Endothelial cell (in vitro differentiated cells): ENCODE measurements around the gene KLF15. TPM values are rescaled to one million over a fixed set of nuclear protein-coding genes. Genes with fewer than 3 reads are reported as not detected.
A peak's percentile ranks its signal among the peaks of the same experiment; 100 is the strongest.

Source experiments
- DNase-seq: peaks from one replicate; pipeline ENCODE4 v3.0.0; 2021; ENCODE audit warnings: low spot score
- H3K27ac Mint-ChIP-seq: one replicate; pipeline ENCODE4 v1.8.0; 2021; ENCODE audit warnings: mixed read lengths, inconsistent platforms; ENCODE audit not compliant: unreplicated experiment
- H3K27me3 Mint-ChIP-seq: one replicate; pipeline ENCODE4 v1.8.0; 2021; ENCODE audit warnings: mild to moderate bottlenecking, moderate library complexity, mixed read lengths, inconsistent platforms; ENCODE audit not compliant: unreplicated experiment
- H3K36me3 Mint-ChIP-seq: one replicate; pipeline ENCODE4 v1.8.0; 2021; ENCODE audit warnings: mild to moderate bottlenecking, low read depth, mixed read lengths, inconsistent platforms; ENCODE audit not compliant: unreplicated experiment
- H3K4me1 Mint-ChIP-seq: one replicate; pipeline ENCODE4 v1.8.0; 2021; ENCODE audit warnings: mild to moderate bottlenecking, mixed read lengths, inconsistent platforms; ENCODE audit not compliant: unreplicated experiment
- H3K4me3 Mint-ChIP-seq: one replicate; pipeline ENCODE4 v1.8.0; 2021; ENCODE audit warnings: mild to moderate bottlenecking, mixed read lengths, inconsistent platforms; ENCODE audit not compliant: unreplicated experiment
- H3K9me3 Mint-ChIP-seq: one replicate; pipeline ENCODE4 v1.8.0; 2021; ENCODE audit warnings: mixed read lengths, inconsistent platforms; ENCODE audit not compliant: unreplicated experiment
- total RNA-seq: library from RNA; stranded (reverse); fragmentation: NEBNext Ultra II Directional; extraction: Animal tissue kit (Norgen Biotek cat#: 25700); gene quantifications from one replicate; pipeline ENCODE4 v1.2.1, GENCODE V29; 2021; ENCODE audit not compliant: unreplicated experiment
- TF ChIP-seq, protein P1 (sequence below): fragments of 200-600 bp; sonication (generic); IDR thresholded peaks from one replicate; pipeline ENCODE4 v1.5.0; 2021; ENCODE audit warnings: antibody characterized with exemption; ENCODE audit not compliant: unreplicated experiment

KLF15 gene
- total RNA-seq, 1 donor from 2014 or later, result 0.67 TPM

DNA sequence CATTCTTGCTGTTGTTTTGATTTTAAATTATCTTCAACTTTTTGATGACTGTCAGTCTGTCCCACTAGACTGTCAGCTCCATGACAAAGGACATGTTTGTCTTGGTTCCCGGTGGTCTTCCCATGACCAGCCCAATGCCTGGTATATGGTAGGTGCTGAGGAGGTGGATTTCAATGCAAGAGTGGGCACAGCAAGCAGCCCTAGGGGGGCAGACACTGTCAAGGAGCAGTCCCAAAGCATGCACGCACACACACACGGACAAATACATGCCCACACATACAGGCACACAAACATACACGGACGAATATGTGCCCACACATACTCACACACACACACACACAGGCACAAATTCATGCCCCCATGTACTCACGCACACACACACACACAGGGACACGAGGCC, 12.0 kb downstream of the KLF15 start:
- DNase-seq, result no peak
- Mint-ChIP-seq H3K36me3 (no peaks in the 10 kb centered on the region), H3K4me3 (no peak overlapping the region), H3K27me3 (peaks cover 7% of the 10 kb centered on the region), H3K4me1 (no peaks in the 10 kb centered on the region), H3K27ac (peak overlapping the region; percentile 3), H3K9me3 (no peaks in the 10 kb centered on the region)
- TF ChIP-seq, protein P1, sequence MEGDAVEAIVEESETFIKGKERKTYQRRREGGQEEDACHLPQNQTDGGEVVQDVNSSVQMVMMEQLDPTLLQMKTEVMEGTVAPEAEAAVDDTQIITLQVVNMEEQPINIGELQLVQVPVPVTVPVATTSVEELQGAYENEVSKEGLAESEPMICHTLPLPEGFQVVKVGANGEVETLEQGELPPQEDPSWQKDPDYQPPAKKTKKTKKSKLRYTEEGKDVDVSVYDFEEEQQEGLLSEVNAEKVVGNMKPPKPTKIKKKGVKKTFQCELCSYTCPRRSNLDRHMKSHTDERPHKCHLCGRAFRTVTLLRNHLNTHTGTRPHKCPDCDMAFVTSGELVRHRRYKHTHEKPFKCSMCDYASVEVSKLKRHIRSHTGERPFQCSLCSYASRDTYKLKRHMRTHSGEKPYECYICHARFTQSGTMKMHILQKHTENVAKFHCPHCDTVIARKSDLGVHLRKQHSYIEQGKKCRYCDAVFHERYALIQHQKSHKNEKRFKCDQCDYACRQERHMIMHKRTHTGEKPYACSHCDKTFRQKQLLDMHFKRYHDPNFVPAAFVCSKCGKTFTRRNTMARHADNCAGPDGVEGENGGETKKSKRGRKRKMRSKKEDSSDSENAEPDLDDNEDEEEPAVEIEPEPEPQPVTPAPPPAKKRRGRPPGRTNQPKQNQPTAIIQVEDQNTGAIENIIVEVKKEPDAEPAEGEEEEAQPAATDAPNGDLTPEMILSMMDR, result no peak

DNA sequence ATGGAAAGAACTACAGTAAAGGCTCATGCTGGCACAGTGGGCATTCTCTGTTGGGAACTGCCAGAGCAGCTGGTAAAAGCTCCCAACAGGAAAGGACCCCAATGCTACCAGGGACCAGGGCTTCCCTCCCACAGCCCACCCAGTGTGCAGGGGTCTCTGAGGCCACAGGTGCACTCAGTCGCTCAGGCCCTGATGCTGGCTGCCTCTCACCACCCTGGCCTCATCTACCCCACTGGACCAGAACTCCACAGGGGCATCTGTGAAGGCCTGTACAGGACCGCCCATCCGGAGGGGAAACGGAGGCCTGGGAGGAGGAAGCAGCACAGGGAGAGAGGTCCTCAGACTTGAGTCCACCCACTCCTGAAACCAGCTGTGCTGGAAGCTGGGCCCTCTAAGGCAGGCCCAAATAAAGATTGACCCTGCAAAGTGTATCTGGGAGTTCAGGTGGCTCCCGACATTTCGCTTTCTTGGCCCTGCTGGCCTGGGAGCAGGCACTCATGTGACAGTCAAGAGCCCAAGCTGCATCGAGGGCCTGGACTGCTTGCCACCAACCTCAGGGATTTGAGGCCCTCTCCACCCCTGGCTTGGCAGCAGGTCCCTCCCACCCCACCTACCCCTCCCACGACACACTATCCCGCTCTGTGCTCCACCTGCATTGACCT, 12.7 kb downstream of the KLF15 start:
- DNase-seq, result no peak
- H3K27me3 Mint-ChIP-seq, result peaks cover 8% of the 10 kb centered on the region
- H3K4me3 Mint-ChIP-seq, result no peak overlapping the region
- no peak overlapping the region for H3K27ac Mint-ChIP-seq
- H3K9me3 Mint-ChIP-seq, result no peaks in the 10 kb centered on the region
- H3K4me1 Mint-ChIP-seq, result no peaks in the 10 kb centered on the region
- TF ChIP-seq, protein P1, result no peak
- H3K36me3 Mint-ChIP-seq, result no peaks in the 10 kb centered on the region

DNA sequence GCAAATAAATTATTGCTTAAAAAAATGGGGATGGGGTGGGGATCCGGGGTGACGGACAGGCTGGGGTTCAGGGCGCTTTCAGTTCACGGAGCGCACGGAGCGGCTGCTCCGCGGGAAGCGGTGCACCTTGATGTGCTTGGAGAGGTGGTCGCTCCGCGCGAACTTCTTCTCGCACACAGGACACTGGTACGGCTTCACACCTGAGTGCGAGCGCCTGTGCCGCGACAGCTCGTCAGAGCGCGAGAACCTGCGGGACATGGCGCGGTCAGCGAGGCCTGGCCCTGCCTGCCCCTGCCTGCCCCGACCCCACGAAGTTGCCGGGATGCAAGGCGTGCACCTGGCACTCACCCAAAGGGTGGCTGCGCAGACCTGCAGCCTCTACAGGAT, 13.6 kb downstream of the KLF15 start:
- DNase-seq, result no peak
- Mint-ChIP-seq H3K4me1 (no peaks in the 10 kb centered on the region), H3K27me3 (peaks cover 8% of the 10 kb centered on the region), H3K9me3 (no peaks in the 10 kb centered on the region), H3K4me3 (no peak overlapping the region), H3K36me3 (no peaks in the 10 kb centered on the region), H3K27ac (no peak overlapping the region)
- TF ChIP-seq, protein P1, result no peak

DNA sequence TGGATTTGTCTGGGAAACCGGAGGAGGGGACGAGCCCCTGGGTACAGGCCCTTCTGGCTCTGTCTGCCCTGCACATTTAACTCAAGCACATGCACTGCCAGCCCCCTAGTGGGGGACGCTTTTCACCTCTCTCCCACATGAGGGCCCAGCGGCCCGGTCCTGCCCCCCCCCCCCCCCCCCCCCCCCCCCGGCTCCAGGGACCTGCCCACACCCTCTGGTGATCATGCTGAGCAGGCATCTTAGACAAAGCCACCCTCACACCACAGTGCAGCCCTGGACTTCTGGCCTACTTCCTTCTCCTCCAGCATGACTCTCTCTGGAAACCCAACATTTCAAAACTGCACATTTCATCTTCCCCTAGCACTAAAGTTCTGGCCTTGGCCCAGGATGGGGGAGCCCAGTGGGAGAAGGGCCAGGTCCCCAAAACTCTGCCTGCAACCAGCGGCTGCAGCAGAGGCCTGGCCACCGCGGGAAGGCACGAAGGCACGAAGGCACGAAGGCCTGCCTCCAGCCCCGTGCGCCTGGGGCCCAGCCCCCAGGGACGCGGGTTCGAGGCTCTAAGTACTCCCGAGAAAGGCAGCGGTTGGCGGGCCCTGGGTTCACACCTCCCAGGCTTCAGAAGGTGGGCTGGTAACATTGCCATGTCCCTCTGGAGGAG, 14.1 kb downstream of the KLF15 start:
- DNase-seq, result no peak
- Mint-ChIP-seq H3K27ac (no peak overlapping the region), H3K4me3 (no peak overlapping the region), H3K27me3 (peaks cover 8% of the 10 kb centered on the region), H3K36me3 (no peaks in the 10 kb centered on the region), H3K9me3 (no peaks in the 10 kb centered on the region), H3K4me1 (no peaks in the 10 kb centered on the region)
- TF ChIP-seq, protein P1, result no peak

DNA sequence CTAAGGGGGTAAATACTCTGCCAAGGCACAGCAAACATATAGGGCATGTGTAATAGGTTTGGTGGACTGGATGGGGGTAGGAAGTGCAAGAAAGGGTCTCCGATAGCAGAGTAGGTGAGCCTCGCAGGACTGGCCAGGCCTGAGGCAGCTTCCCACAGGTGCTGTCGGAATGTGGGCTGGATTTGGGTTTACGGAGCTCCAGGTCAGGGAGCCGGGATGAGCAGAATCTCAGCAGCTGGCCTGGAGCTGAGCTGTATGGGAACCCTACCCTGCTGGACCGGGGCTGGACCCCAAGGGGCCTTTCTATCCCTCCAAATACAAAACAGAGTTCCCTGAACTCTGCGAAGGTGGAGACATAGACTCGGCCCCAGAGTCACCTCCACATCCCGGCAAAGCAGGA, 15.0 kb downstream of the KLF15 start:
- Mint-ChIP-seq H3K27me3 (peaks cover 8% of the 10 kb centered on the region), H3K36me3 (no peaks in the 10 kb centered on the region), H3K27ac (no peak overlapping the region), H3K4me3 (no peak overlapping the region), H3K9me3 (no peaks in the 10 kb centered on the region), H3K4me1 (no peaks in the 10 kb centered on the region)
- TF ChIP-seq, protein P1, result no peak
- DNase-seq, result no peak
